GM23248 (cell line): ENCODE data around the gene RFK. TPM values are rescaled to one million over a fixed set of nuclear protein-coding genes. Genes with fewer than 3 reads are reported as not detected.
A peak's percentile ranks its signal among the peaks of the same experiment; 100 is the strongest.

Experiments
- DNase-seq: peaks from one replicate; pipeline ENCODE4 v3.0.0-alpha.2; 2015
- H2AFZ ChIP-seq: fragments of 200-600 bp; sonication (generic); 2 replicates; pipeline ENCODE4 v1.6.1; 2016; ENCODE audit warnings: antibody characterized with exemption
- H3F3A ChIP-seq: fragments of 200-600 bp; sonication (generic); 2 replicates; pipeline ENCODE4 v1.6.1; 2016; ENCODE audit warnings: mild to moderate bottlenecking, antibody characterized with exemption, mixed run types; ENCODE audit not compliant: insufficient read depth
- H3K27ac ChIP-seq: fragments of 200-600 bp; sonication (generic); 2 replicates; pipeline ENCODE4 v1.5.1; 2016; ENCODE audit warnings: mild to moderate bottlenecking
- H3K27me3 ChIP-seq: fragments of 200-600 bp; sonication (generic); replicated peaks from 2 replicates; pipeline ENCODE4 v1.6.1; 2016; ENCODE audit warnings: mild to moderate bottlenecking; ENCODE audit not compliant: insufficient read depth
- H3K36me3 ChIP-seq: fragments of 200-600 bp; sonication (generic); 2 replicates; pipeline ENCODE4 v1.6.1; 2016; ENCODE audit warnings: low read depth, mild to moderate bottlenecking
- H3K4me1 ChIP-seq: fragments of 200-600 bp; sonication (generic); 2 replicates; pipeline ENCODE4 v1.6.1; 2016; ENCODE audit warnings: mild to moderate bottlenecking; ENCODE audit not compliant: insufficient read depth
- H3K4me2 ChIP-seq: fragments of 200-600 bp; sonication (generic); one replicate; pipeline ENCODE4 v1.6.1; 2016; ENCODE audit warnings: mild to moderate bottlenecking; ENCODE audit not compliant: unreplicated experiment
- H3K4me3 ChIP-seq: fragments of 200-600 bp; sonication (generic); 2 replicates; pipeline ENCODE4 v1.5.1; 2016; ENCODE audit warnings: mild to moderate bottlenecking
- H3K79me2 ChIP-seq: fragments of 200-600 bp; sonication (generic); 2 replicates; pipeline ENCODE4 v1.6.1; 2016; ENCODE audit warnings: mild to moderate bottlenecking; ENCODE audit not compliant: insufficient read depth
- H3K9ac ChIP-seq: fragments of 200-600 bp; sonication (generic); 2 replicates; pipeline ENCODE4 v1.6.1; 2016; ENCODE audit warnings: mild to moderate bottlenecking
- H3K9me2 ChIP-seq: fragments of 200-600 bp; sonication (generic); 2 replicates; pipeline ENCODE4 v1.6.1; 2016; ENCODE audit warnings: mixed run types, mild to moderate bottlenecking, moderate library complexity; ENCODE audit not compliant: insufficient read depth
- H3K9me3 ChIP-seq: fragments of 200-600 bp; sonication (generic); one replicate; pipeline ENCODE4 v1.6.1; 2017; ENCODE audit warnings: low read depth
- H4K20me1 ChIP-seq: fragments of 200-600 bp; sonication (generic); 2 replicates; pipeline ENCODE4 v1.6.0; 2016; ENCODE audit not compliant: insufficient read depth
- EZH2 ChIP-seq: fragments of 200-600 bp; sonication (generic); IDR thresholded peaks from 2 replicates; pipeline ENCODE4 v1.6.1; 2018; ENCODE audit warnings: antibody characterized with exemption, mild to moderate bottlenecking; ENCODE audit not compliant: insufficient read depth, poor library complexity, severe bottlenecking
- EZH2phosphoT487 ChIP-seq: fragments of 200-600 bp; sonication (generic); IDR thresholded peaks from 2 replicates; pipeline ENCODE4 v1.6.1; 2018; ENCODE audit warnings: antibody characterized with exemption, moderate library complexity, mild to moderate bottlenecking, low read depth; ENCODE audit not compliant: insufficient read depth
- WGBS, 2 experiments: methylation state at CpG; one replicate each; pipeline ENCODE4 v1.1.6; 2015 to 2017; ENCODE audit warnings: low lambda C conversion rate in 2 of 2, low coverage in 1 of 2; ENCODE audit errors: missing lambda C conversion rate in 2 of 2; 5-methylcytosine and 5-hydroxymethylcytosine counted together
- in situ Hi-C: fragments of 300-500 bp; cut with MboI; formaldehyde crosslinking; loops from 2 replicates; pipeline ENCODE4 v1.15.0; 2020
- polyA plus RNA-seq: library from polyadenylated mRNA; unstranded; fragments of >200 nt; fragmentation: Nextera tagmentation; extraction: Ambion mirVana; gene quantifications from 2 replicates; pipeline ENCODE4 v1.2.1, GENCODE V29; 2016
- total RNA-seq: library from RNA; depleted of rRNA; stranded (reverse); fragments of >200 nt; shearing (Covaris generic); gene quantifications from 2 replicates; pipeline ENCODE4 v1.2.3, GENCODE V29; 2014

Gene RFK
- total and polyA plus RNA-seq, 2 experiments from 2014 or later = 16.6 to 20.0 TPM

- no peaks in the 10 kb centered on the region for H3K4me1 ChIP-seq
- DNase-seq = no peak
- no peaks in the 10 kb centered on the region for H3K9me2 ChIP-seq
- H4K20me1 ChIP-seq = no peaks in the 10 kb centered on the region
- in situ Hi-C loops = no loop called here
- H3K9ac ChIP-seq = no peak overlapping the region
- H3F3A ChIP-seq = no peaks in the 10 kb centered on the region
- H3K27me3 ChIP-seq = no peaks in the 10 kb centered on the region
- H3K4me3 ChIP-seq = no peak overlapping the region
- no peak overlapping the region for H2AFZ ChIP-seq
- TF ChIP-seq EZH2 (no peak), EZH2phosphoT487 (no peak)
- H3K4me2 ChIP-seq = no peak overlapping the region
- no peak overlapping the region for H3K27ac ChIP-seq
- H3K79me2 ChIP-seq = no peaks in the 10 kb centered on the region
- no peaks in the 10 kb centered on the region for H3K9me3 ChIP-seq
- H3K36me3 ChIP-seq = no peaks in the 10 kb centered on the region
These were observed 19.4 kb upstream of the RFK start for GRCh38 chr9:76413658-76414057.

GRCh38 chr9:76412638-76413037 is 18.4 kb upstream of the RFK start:
- no peaks in the 10 kb centered on the region for H3K36me3 ChIP-seq
- no peaks in the 10 kb centered on the region for H4K20me1 ChIP-seq
- no peak overlapping the region for H3K4me2 ChIP-seq
- H3K9ac ChIP-seq = no peak overlapping the region
- no peak overlapping the region for H3K27ac ChIP-seq
- no peak for DNase-seq
- H3K4me3 ChIP-seq = no peak overlapping the region
- H3F3A ChIP-seq = no peaks in the 10 kb centered on the region
- no peaks in the 10 kb centered on the region for H3K9me2 ChIP-seq
- H3K27me3 ChIP-seq = no peaks in the 10 kb centered on the region
- WGBS, 2 experiments = 50 to 53% methylated on average over 2 of the region's 2 CpGs
- no peaks in the 10 kb centered on the region for H3K4me1 ChIP-seq
- no peaks in the 10 kb centered on the region for H3K9me3 ChIP-seq
- no peak for TF ChIP-seq EZH2
- no peak for TF ChIP-seq EZH2phosphoT487
- no peak overlapping the region for H2AFZ ChIP-seq
- in situ Hi-C loops = no loop called here
- no peaks in the 10 kb centered on the region for H3K79me2 ChIP-seq

GRCh38 chr9:76405868-76406267 is 11.6 kb upstream of the RFK start:
- in situ Hi-C loops = no loop called here
- H2AFZ ChIP-seq = no peak overlapping the region
- no peaks in the 10 kb centered on the region for H3K27me3 ChIP-seq
- no peaks in the 10 kb centered on the region for H3K9me3 ChIP-seq
- H3K4me2 ChIP-seq = no peak overlapping the region
- H3K9ac ChIP-seq = no peak overlapping the region
- no peak overlapping the region for H3K27ac ChIP-seq
- no peaks in the 10 kb centered on the region for H3K79me2 ChIP-seq
- no peak overlapping the region for H3K4me3 ChIP-seq
- 0 out of 2 replicates have a peak, but pooled peaks cover 4% of the 10 kb centered on the region for H3F3A ChIP-seq
- no peaks in the 10 kb centered on the region for H3K36me3 ChIP-seq
- H3K9me2 ChIP-seq = no peaks in the 10 kb centered on the region
- TF ChIP-seq EZH2phosphoT487 (no peak), EZH2 (no peak)
- H4K20me1 ChIP-seq = no peaks in the 10 kb centered on the region
- peaks cover 8% of the 10 kb centered on the region; the same call in 1 of the 2 replicates for H3K4me1 ChIP-seq
- DNase-seq = no peak

DNA sequence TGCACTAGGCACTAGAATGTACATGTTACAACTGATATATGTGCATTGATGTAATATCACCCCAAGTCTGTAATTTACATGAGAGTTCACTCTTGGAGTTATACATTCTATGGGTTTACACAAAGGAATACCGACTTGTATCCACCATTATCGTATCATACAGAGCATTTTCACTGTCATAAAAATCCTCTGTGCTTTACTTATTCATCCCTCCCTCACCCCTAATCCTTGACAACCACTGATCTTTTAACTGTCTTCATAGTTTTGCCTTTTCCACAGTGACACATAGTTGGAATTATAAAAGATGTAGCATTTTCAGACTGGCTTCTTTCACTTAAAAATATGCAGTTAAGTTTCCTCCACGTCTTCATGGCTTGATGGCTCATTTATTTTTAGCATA is 11.1 kb upstream of the RFK start:
- H3K4me2 ChIP-seq = no peak overlapping the region
- no peak overlapping the region for H3K4me3 ChIP-seq

GRCh38 chr9:76404401-76404800 is 10.2 kb upstream of the RFK start:
- no peak overlapping the region for H3K27ac ChIP-seq
- no peaks in the 10 kb centered on the region for H4K20me1 ChIP-seq
- H3K36me3 ChIP-seq = no peaks in the 10 kb centered on the region
- H3K9me3 ChIP-seq = no peaks in the 10 kb centered on the region
- no peak overlapping the region for H3K4me2 ChIP-seq
- TF ChIP-seq EZH2phosphoT487 (no peak), EZH2 (no peak)
- no peaks in the 10 kb centered on the region for H3K79me2 ChIP-seq
- H3F3A ChIP-seq = 0 out of 2 replicates have a peak, but pooled peaks cover 4% of the 10 kb centered on the region
- no peak for DNase-seq
- H3K27me3 ChIP-seq = no peaks in the 10 kb centered on the region
- no peak overlapping the region for H3K4me3 ChIP-seq
- in situ Hi-C loops = no loop called here
- 94 to 100% methylated on average over 1 of the region's 1 CpG for WGBS, 2 experiments
- peaks cover 8% of the 10 kb centered on the region; the same call in 1 of the 2 replicates for H3K4me1 ChIP-seq
- H3K9me2 ChIP-seq = no peaks in the 10 kb centered on the region
- H2AFZ ChIP-seq = 0 out of 2 replicates have a peak overlapping the region, but pooled peaks have one; percentile 33
- no peak overlapping the region for H3K9ac ChIP-seq

More for the DNA sequence above, 11.1 kb upstream of the RFK start:
- Histone ChIP-seq H3K27me3 (no peaks in the 10 kb centered on the region), H3K27ac (no peak overlapping the region), H3K36me3 (no peaks in the 10 kb centered on the region), H3K9ac (no peak overlapping the region), H2AFZ (no peak overlapping the region), H3F3A (0 out of 2 replicates have a peak, but pooled peaks cover 4% of the 10 kb centered on the region), H4K20me1 (no peaks in the 10 kb centered on the region), H3K9me3 (no peaks in the 10 kb centered on the region), H3K4me1 (peaks cover 8% of the 10 kb centered on the region; the same call in 1 of the 2 replicates), H3K79me2 (no peaks in the 10 kb centered on the region), H3K9me2 (no peaks in the 10 kb centered on the region)
- in situ Hi-C loops = no loop called here
- no peak for TF ChIP-seq EZH2phosphoT487
- no peak for TF ChIP-seq EZH2
- 63 to 70% methylated on average over 3 of the region's 3 CpGs for WGBS, 2 experiments
- no peak for DNase-seq
